Progenitor cell of endocrine pancreas (in vitro differentiated cells): ENCODE data around the gene IRX4. TPM values are rescaled to one million over a fixed set of nuclear protein-coding genes. Genes with fewer than 3 reads are reported as not detected.

Experiments used
- DNase-seq: peaks from one replicate; pipeline ENCODE4 v3.0.0; 2021; ENCODE audit warnings: low spot score; ENCODE audit not compliant: unreplicated experiment
- H3K27ac Mint-ChIP-seq: 2 replicates; pipeline ENCODE4 v1.8.0; 2021; ENCODE audit warnings: mild to moderate bottlenecking, moderate library complexity, mixed read lengths
- H3K27me3 Mint-ChIP-seq: 2 replicates; pipeline ENCODE4 v1.8.0; 2021; ENCODE audit warnings: mixed read lengths
- H3K36me3 Mint-ChIP-seq: 2 replicates; pipeline ENCODE4 v1.8.0; 2022; ENCODE audit warnings: mixed read lengths; ENCODE audit not compliant: insufficient read depth
- H3K4me1 Mint-ChIP-seq: 2 replicates; pipeline ENCODE4 v1.8.0; 2021; ENCODE audit warnings: low read depth, mixed read lengths
- H3K4me3 Mint-ChIP-seq: 2 replicates; pipeline ENCODE4 v1.8.0; 2021; ENCODE audit warnings: low read depth, mild to moderate bottlenecking, moderate library complexity, mixed read lengths
- H3K9me3 Mint-ChIP-seq: 2 replicates; pipeline ENCODE4 v1.8.0; 2021; ENCODE audit warnings: low read depth, mixed read lengths
- total RNA-seq: library from RNA; stranded (reverse); gene quantifications from 2 replicates; pipeline ENCODE4 v1.2.1, GENCODE V29; 2021
- TF ChIP-seq, protein P1 (sequence below): fragments of 200-600 bp; sonication (generic); IDR thresholded peaks from one replicate; pipeline ENCODE4 v1.5.0; 2021; ENCODE audit warnings: antibody characterized with exemption, mild to moderate bottlenecking; ENCODE audit not compliant: unreplicated experiment

Gene IRX4
- total RNA-seq, 1 donor from 2014 or later: 0.17 TPM

GRCh38 chr5:1856596-1857255 lies 26.0 kb downstream of the IRX4 start:
- Mint-ChIP-seq H3K4me3 (no peak overlapping the region), H3K27ac (no peak overlapping the region), H3K27me3 (peaks cover 38% of the 10 kb centered on the region), H3K4me1 (no peaks in the 10 kb centered on the region), H3K9me3 (no peaks in the 10 kb centered on the region), H3K36me3 (no peaks in the 10 kb centered on the region)
- no peak for DNase-seq
- TF ChIP-seq, protein P1, sequence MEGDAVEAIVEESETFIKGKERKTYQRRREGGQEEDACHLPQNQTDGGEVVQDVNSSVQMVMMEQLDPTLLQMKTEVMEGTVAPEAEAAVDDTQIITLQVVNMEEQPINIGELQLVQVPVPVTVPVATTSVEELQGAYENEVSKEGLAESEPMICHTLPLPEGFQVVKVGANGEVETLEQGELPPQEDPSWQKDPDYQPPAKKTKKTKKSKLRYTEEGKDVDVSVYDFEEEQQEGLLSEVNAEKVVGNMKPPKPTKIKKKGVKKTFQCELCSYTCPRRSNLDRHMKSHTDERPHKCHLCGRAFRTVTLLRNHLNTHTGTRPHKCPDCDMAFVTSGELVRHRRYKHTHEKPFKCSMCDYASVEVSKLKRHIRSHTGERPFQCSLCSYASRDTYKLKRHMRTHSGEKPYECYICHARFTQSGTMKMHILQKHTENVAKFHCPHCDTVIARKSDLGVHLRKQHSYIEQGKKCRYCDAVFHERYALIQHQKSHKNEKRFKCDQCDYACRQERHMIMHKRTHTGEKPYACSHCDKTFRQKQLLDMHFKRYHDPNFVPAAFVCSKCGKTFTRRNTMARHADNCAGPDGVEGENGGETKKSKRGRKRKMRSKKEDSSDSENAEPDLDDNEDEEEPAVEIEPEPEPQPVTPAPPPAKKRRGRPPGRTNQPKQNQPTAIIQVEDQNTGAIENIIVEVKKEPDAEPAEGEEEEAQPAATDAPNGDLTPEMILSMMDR: no peak

- TF ChIP-seq, protein P1: no peak
- peaks cover 45% of the 10 kb centered on the region for H3K27me3 Mint-ChIP-seq
- H3K27ac Mint-ChIP-seq: no peak overlapping the region
- no peaks in the 10 kb centered on the region for H3K9me3 Mint-ChIP-seq
- H3K4me1 Mint-ChIP-seq: peaks cover 2% of the 10 kb centered on the region
- no peaks in the 10 kb centered on the region for H3K36me3 Mint-ChIP-seq
- no peak for DNase-seq
- no peak overlapping the region for H3K4me3 Mint-ChIP-seq
Measured at GRCh38 chr5:1855596-1855995, 27.1 kb downstream of the IRX4 start.

DNA sequence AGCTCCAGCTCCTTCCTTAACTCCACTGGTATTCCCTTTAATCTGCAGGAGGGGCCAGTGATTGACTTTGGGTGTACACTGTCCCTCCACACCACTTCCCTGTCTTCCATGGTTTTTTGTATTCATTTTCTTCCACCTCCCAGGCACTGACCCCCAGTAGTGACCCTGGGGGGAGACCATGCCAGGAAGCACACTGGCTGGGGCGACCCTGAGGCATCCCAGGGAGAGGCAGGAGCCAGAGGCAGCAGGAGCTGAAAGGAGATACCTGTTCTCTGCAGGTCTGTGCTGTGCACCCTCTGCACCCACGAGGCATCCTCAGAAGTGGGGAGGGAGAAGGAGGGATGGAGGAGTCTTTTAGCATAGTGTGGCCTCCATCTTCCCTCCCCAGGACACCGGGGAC lies 27.6 kb downstream of the IRX4 start:
- no peak overlapping the region for H3K4me3 Mint-ChIP-seq
- H3K27ac Mint-ChIP-seq: no peak overlapping the region
- no peak for DNase-seq
- peaks cover 50% of the 10 kb centered on the region for H3K27me3 Mint-ChIP-seq
- TF ChIP-seq, protein P1: no peak
- peaks cover 2% of the 10 kb centered on the region for H3K4me1 Mint-ChIP-seq
- H3K9me3 Mint-ChIP-seq: no peaks in the 10 kb centered on the region
- no peaks in the 10 kb centered on the region for H3K36me3 Mint-ChIP-seq

GRCh38 chr5:1853531-1853930 lies 29.2 kb downstream of the IRX4 start:
- H3K4me1 Mint-ChIP-seq: peaks cover 2% of the 10 kb centered on the region
- peaks cover 57% of the 10 kb centered on the region for H3K27me3 Mint-ChIP-seq
- H3K27ac Mint-ChIP-seq: no peak overlapping the region
- DNase-seq: no peak
- no peaks in the 10 kb centered on the region for H3K9me3 Mint-ChIP-seq
- no peaks in the 10 kb centered on the region for H3K36me3 Mint-ChIP-seq
- TF ChIP-seq, protein P1: no peak
- H3K4me3 Mint-ChIP-seq: no peak overlapping the region

GRCh38 chr5:1852324-1852947 lies 30.3 kb downstream of the IRX4 start:
- Mint-ChIP-seq H3K9me3 (no peaks in the 10 kb centered on the region), H3K4me1 (peaks cover 2% of the 10 kb centered on the region), H3K27me3 (peaks cover 66% of the 10 kb centered on the region), H3K4me3 (no peak overlapping the region), H3K27ac (no peak overlapping the region), H3K36me3 (no peaks in the 10 kb centered on the region)
- TF ChIP-seq, protein P1: no peak
- DNase-seq: no peak
